RWPE2 (cell line): ENCODE results near the gene MAF.

Source experiments
- ATAC-seq: fragments of 200-7000 bp; cut with Tn5 transposase; 3 replicates; pipeline ENCODE4 v1.9.1; 2021; ENCODE audit warnings: low read depth
- DNase-seq: peaks from one replicate; pipeline ENCODE4 v3.0.0-alpha.2; 2020; ENCODE audit warnings: low spot score
- H3K27ac ChIP-seq: fragments of 450-650 bp; 2 replicates; pipeline ENCODE4 v1.5.1; 2017; ENCODE audit warnings: mild to moderate bottlenecking; ENCODE audit not compliant: poor library complexity, severe bottlenecking
- H3K27me3 ChIP-seq: fragments of 250-450 bp; sonication (Bioruptor Pico); 2 replicates; pipeline ENCODE4 v1.5.1; 2021; ENCODE audit warnings: mild to moderate bottlenecking, moderate library complexity; ENCODE audit not compliant: insufficient read depth, poor library complexity, severe bottlenecking
- H3K36me3 ChIP-seq: fragments of 250-450 bp; sonication (Bioruptor Pico); 2 replicates; pipeline ENCODE4 v1.5.1; 2020; ENCODE audit warnings: low read depth, mild to moderate bottlenecking, moderate library complexity
- H3K4me1 ChIP-seq: fragments of 250-450 bp; sonication (Bioruptor Pico); 2 replicates; pipeline ENCODE4 v1.5.1; 2021; ENCODE audit warnings: mild to moderate bottlenecking, moderate library complexity; ENCODE audit not compliant: insufficient read depth, poor library complexity, severe bottlenecking
- H3K4me3 ChIP-seq: fragments of 250-450 bp; sonication (Bioruptor Pico); 2 replicates; pipeline ENCODE4 v1.5.1; 2021; ENCODE audit warnings: mild to moderate bottlenecking, moderate library complexity; ENCODE audit not compliant: severe bottlenecking
- H3K9me3 ChIP-seq: fragments of 250-450 bp; sonication (Bioruptor Pico); 2 replicates; pipeline ENCODE4 v1.5.1; 2021; ENCODE audit warnings: mild to moderate bottlenecking, moderate library complexity; ENCODE audit not compliant: severe bottlenecking
- CTCF ChIP-seq: fragments of 450-650 bp; IDR thresholded peaks from one replicate; pipeline ENCODE4 v1.5.1; 2017; ENCODE audit warnings: mild to moderate bottlenecking, moderate library complexity; ENCODE audit not compliant: poor library complexity, severe bottlenecking

Gene MAF

GRCh38 chr16:79618692-79619050 is 18.1 kb upstream of the MAF start:
- no peaks in the 10 kb centered on the region for H3K9me3 ChIP-seq
- H3K27ac ChIP-seq: no peak overlapping the region
- H3K4me1 ChIP-seq: no peaks in the 10 kb centered on the region
- H3K36me3 ChIP-seq: no peaks in the 10 kb centered on the region
- no peak for TF ChIP-seq CTCF
- H3K4me3 ChIP-seq: no peak overlapping the region
- DNase-seq (no peak), ATAC-seq (no peak)
- no peaks in the 10 kb centered on the region for H3K27me3 ChIP-seq

DNA sequence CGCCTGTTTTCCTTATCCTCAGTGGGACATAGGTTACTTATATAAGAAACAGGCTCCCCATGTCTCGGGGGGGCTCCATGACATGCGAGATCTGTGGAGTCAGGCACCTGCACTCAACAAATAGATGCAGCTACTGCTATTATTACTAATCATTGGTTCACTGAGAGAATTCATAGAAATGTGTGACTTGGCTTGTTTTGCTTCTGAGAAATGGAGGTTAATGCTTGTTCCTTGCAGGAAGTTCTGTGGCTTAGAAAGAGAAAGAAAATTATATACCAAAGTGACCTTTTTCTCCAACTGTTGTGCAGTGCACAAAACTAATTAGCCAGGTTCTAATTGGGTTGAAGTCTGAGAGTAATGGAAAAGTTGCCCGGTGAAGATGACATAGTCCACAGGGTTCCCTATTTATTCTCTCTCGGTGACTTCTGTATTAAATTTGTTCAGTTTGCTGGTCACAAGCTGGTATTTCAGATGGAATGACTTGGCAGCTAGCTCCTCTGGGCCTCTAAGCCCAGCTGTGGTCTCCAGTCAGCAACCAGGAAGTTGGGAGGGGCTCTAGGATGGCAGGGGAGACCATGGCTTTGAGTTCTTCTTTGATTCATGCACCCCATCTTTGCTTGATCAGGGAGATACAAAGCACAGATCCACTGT is 17.6 kb upstream of the MAF start:
- H3K27me3 ChIP-seq: no peaks in the 10 kb centered on the region
- no peak for ATAC-seq
- TF ChIP-seq CTCF: no peak
- no peak overlapping the region for H3K27ac ChIP-seq
- no peak overlapping the region for H3K4me3 ChIP-seq
- no peaks in the 10 kb centered on the region for H3K36me3 ChIP-seq
- peaks cover 2% of the 10 kb centered on the region for H3K4me1 ChIP-seq
- no peak for DNase-seq
- no peaks in the 10 kb centered on the region for H3K9me3 ChIP-seq

- Histone ChIP-seq H3K9me3 (no peaks in the 10 kb centered on the region), H3K4me3 (no peak overlapping the region), H3K36me3 (no peaks in the 10 kb centered on the region), H3K27ac (peak overlapping the region; percentile 51), H3K4me1 (peaks cover 16% of the 10 kb centered on the region), H3K27me3 (no peaks in the 10 kb centered on the region)
- TF ChIP-seq CTCF: no peak
- peak; percentile 64 for ATAC-seq
- no peak for DNase-seq
Measured at GRCh38 chr16:79613009-79613408, 12.5 kb upstream of the MAF start.

GRCh38 chr16:79612207-79612606 is 11.7 kb upstream of the MAF start:
- no peak for TF ChIP-seq CTCF
- peaks cover 24% of the 10 kb centered on the region for H3K4me1 ChIP-seq
- no peak overlapping the region for H3K4me3 ChIP-seq
- ATAC-seq (peak; percentile 61), DNase-seq (no peak)
- H3K9me3 ChIP-seq: no peaks in the 10 kb centered on the region
- no peaks in the 10 kb centered on the region for H3K27me3 ChIP-seq
- no peaks in the 10 kb centered on the region for H3K36me3 ChIP-seq
- H3K27ac ChIP-seq: peak overlapping the region; percentile 51

- ATAC-seq (peak; percentile 66), DNase-seq (no peak)
- no peak overlapping the region for H3K27ac ChIP-seq
- TF ChIP-seq CTCF: no peak
- no peaks in the 10 kb centered on the region for H3K9me3 ChIP-seq
- H3K4me3 ChIP-seq: no peak overlapping the region
- H3K36me3 ChIP-seq: no peaks in the 10 kb centered on the region
- peaks cover 32% of the 10 kb centered on the region for H3K4me1 ChIP-seq
- no peaks in the 10 kb centered on the region for H3K27me3 ChIP-seq
Measured at GRCh38 chr16:79610771-79611170, 10.2 kb upstream of the MAF start.
